GM13977 (cell line): ENCODE measurements around the gene BMPR1B.

Source experiments
- DNase-seq: peaks from one replicate; pipeline ENCODE4 v3.0.0; 2012; ENCODE audit warnings: low spot score
- CTCF ChIP-seq: IDR thresholded peaks from 2 replicates; pipeline ENCODE4 v1.5.1; 2012; ENCODE audit warnings: mild to moderate bottlenecking, control low read depth; ENCODE audit not compliant: insufficient read depth; ENCODE audit errors: extremely low read depth, missing control alignments
- in situ Hi-C: fragments of 300-500 bp; cut with MboI; formaldehyde crosslinking; loops from one replicate; pipeline ENCODE4 v1.12.0; 2022; ENCODE audit warnings: low sequenced_read_pairs, low pct_unique_long_range_greater_than_20kb, mixed read lengths, inconsistent platforms; ENCODE audit not compliant: unreplicated experiment

BMPR1B gene

GRCh38 chr4:94766856-94767255 lies 9.1 kb downstream of the BMPR1B start:
- no peak for DNase-seq
- in situ Hi-C loops = no loop called here
- TF ChIP-seq CTCF = no peak

- no peak for TF ChIP-seq CTCF
- in situ Hi-C loops = no loop called here
- no peak for DNase-seq
Measured at GRCh38 chr4:94767446-94767845, 9.7 kb downstream of the BMPR1B start.

- in situ Hi-C loops = no loop called here
- no peak for DNase-seq
- TF ChIP-seq CTCF = no peak
Measured at GRCh38 chr4:94782707-94783106, 25.0 kb downstream of the BMPR1B start.

- no peak for DNase-seq
- in situ Hi-C loops = no loop called here
- TF ChIP-seq CTCF = no peak
Measured at GRCh38 chr4:94791701-94792100, 33.9 kb downstream of the BMPR1B start.

GRCh38 chr4:94798808-94799207 lies 41.1 kb downstream of the BMPR1B start:
- TF ChIP-seq CTCF = no peak
- in situ Hi-C loops = no loop called here
- DNase-seq = no peak

GRCh38 chr4:94801016-94801415 lies 43.3 kb downstream of the BMPR1B start:
- DNase-seq = no peak
- no peak for TF ChIP-seq CTCF
- in situ Hi-C loops = no loop called here

GRCh38 chr4:94802091-94802490 lies 44.3 kb downstream of the BMPR1B start:
- DNase-seq = no peak
- TF ChIP-seq CTCF = no peak
- in situ Hi-C loops = no loop called here
